Measurements from ENCODE around the gene NKAIN2.
"Not testable (repeated sequence)": the region's sequence is repeated elsewhere in the genome, so short reads cannot be mapped to it uniquely, and the experiment has no call there.

Gene NKAIN2

GRCh38 chr6:124310139-124310538, 506.5 kb downstream of the NKAIN2 start:
- WGBS, 2 experiments, result 100% methylated on average over 1 of the region's 1 CpG

GRCh38 chr6:124319410-124319809, 515.7 kb downstream of the NKAIN2 start:
- 100% methylated on average over 1 of the region's 2 CpGs; no CpG with 5 or more reads in 1 of the 2 experiments for WGBS, 2 experiments
- Histone ChIP-seq H3K27me3 (ENCODE audit: control insufficient read depth, insufficient read depth, low read length, poor library complexity, severe bottlenecking) (no peaks in the 10 kb centered on the region), H3K36me3 (ENCODE audit: control insufficient read depth, insufficient read depth, low read length) (no peaks in the 10 kb centered on the region), H3K4me3 (ENCODE audit: insufficient read depth, low read depth, low read length) (no peak overlapping the region), H3K4me1 (ENCODE audit: control insufficient read depth, insufficient read depth, low read length) (peaks cover 2% of the 10 kb centered on the region), H3K9me3 (ENCODE audit: control insufficient read depth, low read length) (no peaks in the 10 kb centered on the region), H3K27ac (ENCODE audit: insufficient read depth, low read depth, low read length, poor library complexity, severe bottlenecking) (no peak overlapping the region)

More at GRCh38 chr6:124310139-124310538, 506.5 kb downstream of the NKAIN2 start:
- Histone ChIP-seq H3K36me3 (ENCODE audit: control insufficient read depth, insufficient read depth, low read length) (no peaks in the 10 kb centered on the region), H3K27me3 (ENCODE audit: control insufficient read depth, insufficient read depth, low read length, poor library complexity, severe bottlenecking) (no peaks in the 10 kb centered on the region), H3K9me3 (ENCODE audit: control insufficient read depth, low read length) (no peaks in the 10 kb centered on the region), H3K27ac (ENCODE audit: insufficient read depth, low read depth, low read length, poor library complexity, severe bottlenecking) (no peak overlapping the region), H3K4me3 (ENCODE audit: insufficient read depth, low read depth, low read length) (no peak overlapping the region), H3K4me1 (ENCODE audit: control insufficient read depth, insufficient read depth, low read length) (peaks cover 10% of the 10 kb centered on the region)

DNA sequence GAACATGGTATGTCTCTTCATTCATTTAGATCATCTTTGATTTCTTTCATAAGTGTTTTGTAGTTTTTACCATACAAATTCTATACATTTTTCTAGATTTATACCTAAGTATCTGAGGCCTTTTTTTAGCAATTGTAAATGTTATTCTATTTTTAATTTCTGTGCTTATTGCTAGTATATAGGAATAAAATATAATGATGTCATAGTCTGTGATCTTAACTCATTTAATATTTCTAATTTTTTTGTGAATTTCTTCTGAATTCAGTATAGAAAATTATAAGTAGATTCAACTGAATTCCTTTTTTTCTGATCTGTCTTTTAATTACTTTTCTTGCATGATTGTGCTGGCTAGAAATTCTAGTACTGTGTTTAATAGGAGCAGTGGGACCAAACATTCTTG, 520.6 kb downstream of the NKAIN2 start:
- no peak overlapping the region for H3K27ac ChIP-seq (ENCODE audit: insufficient read depth, low read depth, low read length, poor library complexity, severe bottlenecking)
- H3K27me3 ChIP-seq (ENCODE audit: control insufficient read depth, insufficient read depth, low read length, poor library complexity, severe bottlenecking), result no peaks in the 10 kb centered on the region
- no peaks in the 10 kb centered on the region for H3K4me1 ChIP-seq (ENCODE audit: control insufficient read depth, insufficient read depth, low read length)
- H3K4me3 ChIP-seq (ENCODE audit: insufficient read depth, low read depth, low read length), result no peak overlapping the region
- H3K36me3 ChIP-seq (ENCODE audit: control insufficient read depth, insufficient read depth, low read length), result no peaks in the 10 kb centered on the region
- H3K9me3 ChIP-seq (ENCODE audit: control insufficient read depth, low read length), result no peaks in the 10 kb centered on the region

GRCh38 chr6:124330197-124330596, 526.5 kb downstream of the NKAIN2 start:
- Histone ChIP-seq H3K4me1 (ENCODE audit: control insufficient read depth, insufficient read depth, low read length) (no peaks in the 10 kb centered on the region), H3K4me3 (ENCODE audit: insufficient read depth, low read depth, low read length) (no peak overlapping the region), H3K9me3 (ENCODE audit: control insufficient read depth, low read length) (no peaks in the 10 kb centered on the region), H3K36me3 (ENCODE audit: control insufficient read depth, insufficient read depth, low read length) (no peaks in the 10 kb centered on the region), H3K27me3 (ENCODE audit: control insufficient read depth, insufficient read depth, low read length, poor library complexity, severe bottlenecking) (no peaks in the 10 kb centered on the region), H3K27ac (ENCODE audit: insufficient read depth, low read depth, low read length, poor library complexity, severe bottlenecking) (no peak overlapping the region)
- WGBS, 2 experiments, result 81 to 85% methylated on average over 1 of the region's 1 CpG

DNA sequence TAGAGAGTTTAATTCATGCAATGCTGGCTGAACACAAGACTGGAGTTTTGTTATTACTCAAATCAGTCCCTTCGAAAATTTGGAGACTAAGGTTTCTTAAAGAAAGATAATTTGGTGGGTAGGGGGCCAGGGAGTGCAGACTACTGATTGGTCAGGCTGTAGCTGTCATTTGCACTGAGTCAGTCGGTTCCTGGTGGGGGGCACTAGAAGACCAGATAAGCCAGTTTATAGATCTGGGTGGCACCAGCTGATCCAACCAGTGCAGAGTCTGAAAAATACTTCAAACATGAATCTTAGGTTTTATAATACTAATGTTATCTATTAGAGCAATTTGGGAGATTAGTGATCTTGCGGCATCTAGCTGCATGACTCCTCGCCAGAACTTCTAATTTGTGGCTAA, 530.7 kb downstream of the NKAIN2 start:
- no peak overlapping the region for H3K27ac ChIP-seq (ENCODE audit: insufficient read depth, low read depth, low read length, poor library complexity, severe bottlenecking)
- WGBS, 2 experiments, result 68 to 69% methylated on average over 4 of the region's 4 CpGs

DNA sequence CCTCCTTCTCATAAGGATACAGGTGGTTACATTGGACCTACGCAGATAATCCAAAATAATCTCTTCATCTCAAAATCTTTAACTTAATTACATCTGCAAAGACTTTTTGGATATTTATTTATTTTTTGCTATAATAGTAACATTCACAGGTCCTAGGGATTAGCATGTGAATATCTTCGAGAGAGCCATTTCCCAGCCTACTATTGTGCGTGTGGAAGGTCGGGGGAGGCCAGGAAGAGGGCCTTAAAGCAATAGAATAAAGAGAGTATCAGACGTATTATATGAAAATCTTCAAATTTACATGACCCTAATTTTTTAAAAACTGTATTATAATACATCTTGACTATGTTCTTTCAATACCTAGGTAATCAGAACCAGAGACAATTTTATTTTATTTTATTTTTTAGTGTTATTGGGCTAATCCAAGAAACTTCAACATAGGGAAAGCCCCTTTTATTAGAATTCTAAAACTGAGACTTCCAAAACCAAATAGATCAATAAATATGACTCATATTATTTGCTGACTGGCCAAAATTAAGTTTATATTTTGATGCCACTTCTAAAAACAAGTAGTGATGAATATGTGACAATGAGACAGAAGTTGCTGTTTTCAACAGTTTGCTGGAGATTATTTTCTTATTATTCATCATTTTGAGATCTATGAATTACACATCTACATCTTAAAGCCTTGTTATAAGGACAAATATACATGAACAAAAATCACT, 536.1 kb downstream of the NKAIN2 start:
- Histone ChIP-seq H3K27me3 (ENCODE audit: control insufficient read depth, insufficient read depth, low read length, poor library complexity, severe bottlenecking) (no peaks in the 10 kb centered on the region), H3K4me1 (ENCODE audit: control insufficient read depth, insufficient read depth, low read length) (no peaks in the 10 kb centered on the region), H3K9me3 (ENCODE audit: control insufficient read depth, low read length) (no peaks in the 10 kb centered on the region), H3K36me3 (ENCODE audit: control insufficient read depth, insufficient read depth, low read length) (no peaks in the 10 kb centered on the region), H3K27ac (ENCODE audit: insufficient read depth, low read depth, low read length, poor library complexity, severe bottlenecking) (no peak overlapping the region), H3K4me3 (ENCODE audit: insufficient read depth, low read depth, low read length) (no peak overlapping the region)
- WGBS, 2 experiments, result 72 to 100% methylated on average over 1 to 4 of the region's 5 CpGs

More for the DNA sequence above, 530.7 kb downstream of the NKAIN2 start:
- Histone ChIP-seq H3K27me3 (ENCODE audit: control insufficient read depth, insufficient read depth, low read length, poor library complexity, severe bottlenecking) (no peaks in the 10 kb centered on the region), H3K4me3 (ENCODE audit: insufficient read depth, low read depth, low read length) (no peak overlapping the region), H3K9me3 (ENCODE audit: control insufficient read depth, low read length) (no peaks in the 10 kb centered on the region), H3K4me1 (ENCODE audit: control insufficient read depth, insufficient read depth, low read length) (no peaks in the 10 kb centered on the region), H3K36me3 (ENCODE audit: control insufficient read depth, insufficient read depth, low read length) (no peaks in the 10 kb centered on the region)

DNA sequence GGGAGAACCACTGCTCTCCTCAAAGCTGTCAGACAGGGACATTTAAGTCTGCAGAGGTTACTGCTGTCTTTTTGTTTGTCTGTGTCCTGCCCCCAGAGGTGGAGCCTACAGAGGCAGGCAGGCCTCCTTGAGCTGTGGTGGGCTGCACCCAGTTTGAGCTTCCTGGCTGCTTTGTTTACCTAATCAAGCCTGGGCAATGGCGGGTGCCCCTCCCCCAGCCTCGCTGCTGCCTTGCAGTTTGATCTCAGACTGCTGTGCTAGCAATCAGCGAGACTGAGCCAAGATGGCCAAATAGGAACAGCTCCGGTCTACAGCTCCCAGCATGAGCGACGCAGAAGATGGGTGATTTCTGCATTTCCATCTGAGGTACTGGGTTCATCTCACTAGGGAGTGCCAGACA, 544.7 kb downstream of the NKAIN2 start:
- not testable (repeated sequence) for H3K4me3 ChIP-seq (ENCODE audit: insufficient read depth, low read depth, low read length); H3K27ac ChIP-seq (ENCODE audit: insufficient read depth, low read depth, low read length, poor library complexity, severe bottlenecking); H3K9me3 ChIP-seq (ENCODE audit: control insufficient read depth, low read length); H3K4me1 ChIP-seq (ENCODE audit: control insufficient read depth, insufficient read depth, low read length); H3K36me3 ChIP-seq (ENCODE audit: control insufficient read depth, insufficient read depth, low read length); H3K27me3 ChIP-seq (ENCODE audit: control insufficient read depth, insufficient read depth, low read length, poor library complexity, severe bottlenecking)
- WGBS, 2 experiments, result 86 to 87% methylated on average over 6 of the region's 6 CpGs

DNA sequence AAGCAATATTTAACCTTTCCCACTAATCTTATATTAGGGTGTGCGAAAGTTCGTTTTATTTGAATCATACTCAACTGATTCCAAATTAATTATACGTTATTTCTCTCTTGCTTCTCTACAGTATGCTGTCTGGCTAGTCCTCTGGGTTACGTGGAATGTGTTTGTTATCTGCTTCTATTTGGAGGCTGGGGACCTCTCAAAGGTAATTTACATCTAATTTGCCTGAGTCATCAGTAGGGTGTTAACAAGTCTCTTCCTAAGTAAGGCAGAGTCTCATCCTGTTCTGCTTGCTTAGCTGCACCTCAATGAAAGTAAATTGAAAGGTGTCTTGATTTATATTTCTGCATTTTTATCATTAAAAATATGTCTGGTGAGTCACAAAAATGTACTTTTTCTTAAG, 551.5 kb downstream of the NKAIN2 start:
- Histone ChIP-seq H3K27me3 (ENCODE audit: control insufficient read depth, insufficient read depth, low read length, poor library complexity, severe bottlenecking) (no peaks in the 10 kb centered on the region), H3K4me3 (ENCODE audit: insufficient read depth, low read depth, low read length) (no peak overlapping the region), H3K9me3 (ENCODE audit: control insufficient read depth, low read length) (no peaks in the 10 kb centered on the region), H3K4me1 (ENCODE audit: control insufficient read depth, insufficient read depth, low read length) (peaks cover 7% of the 10 kb centered on the region), H3K36me3 (ENCODE audit: control insufficient read depth, insufficient read depth, low read length) (no peaks in the 10 kb centered on the region), H3K27ac (ENCODE audit: insufficient read depth, low read depth, low read length, poor library complexity, severe bottlenecking) (no peak overlapping the region)
- 96 to 100% methylated on average over 4 of the region's 4 CpGs for WGBS, 2 experiments

DNA sequence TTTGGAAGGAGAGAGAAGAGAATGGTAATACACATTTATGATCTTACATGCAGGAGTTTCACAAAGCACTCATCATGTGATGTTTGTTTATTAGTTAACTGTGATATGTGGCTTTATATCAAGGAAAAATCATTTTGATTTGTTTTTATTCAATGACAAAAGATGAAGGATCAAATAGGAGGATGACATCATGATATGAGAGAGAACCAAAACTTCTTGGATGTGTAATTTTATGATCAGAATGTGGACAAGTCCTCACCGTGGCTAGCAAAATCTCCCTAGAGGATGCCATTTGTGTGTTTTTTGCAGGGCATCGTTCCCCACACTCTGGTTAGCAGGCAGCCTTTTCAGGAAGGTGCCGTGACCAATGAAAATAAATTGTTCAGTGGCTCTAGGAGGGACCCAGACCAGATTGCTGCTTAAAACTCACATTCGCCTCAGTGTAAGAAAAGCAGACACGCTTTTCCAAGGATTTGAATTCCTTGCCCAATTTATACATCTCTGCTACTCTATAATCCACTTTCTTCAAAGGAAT, 552.7 kb downstream of the NKAIN2 start:
- peaks cover 7% of the 10 kb centered on the region for H3K4me1 ChIP-seq (ENCODE audit: control insufficient read depth, insufficient read depth, low read length)
- H3K36me3 ChIP-seq (ENCODE audit: control insufficient read depth, insufficient read depth, low read length), result no peaks in the 10 kb centered on the region
- no peaks in the 10 kb centered on the region for H3K9me3 ChIP-seq (ENCODE audit: control insufficient read depth, low read length)
- no peak overlapping the region for H3K4me3 ChIP-seq (ENCODE audit: insufficient read depth, low read depth, low read length)
- H3K27ac ChIP-seq (ENCODE audit: insufficient read depth, low read depth, low read length, poor library complexity, severe bottlenecking), result no peak overlapping the region
- H3K27me3 ChIP-seq (ENCODE audit: control insufficient read depth, insufficient read depth, low read length, poor library complexity, severe bottlenecking), result no peaks in the 10 kb centered on the region
- 70% methylated on average over 5 of the region's 5 CpGs for WGBS, 2 experiments

DNA sequence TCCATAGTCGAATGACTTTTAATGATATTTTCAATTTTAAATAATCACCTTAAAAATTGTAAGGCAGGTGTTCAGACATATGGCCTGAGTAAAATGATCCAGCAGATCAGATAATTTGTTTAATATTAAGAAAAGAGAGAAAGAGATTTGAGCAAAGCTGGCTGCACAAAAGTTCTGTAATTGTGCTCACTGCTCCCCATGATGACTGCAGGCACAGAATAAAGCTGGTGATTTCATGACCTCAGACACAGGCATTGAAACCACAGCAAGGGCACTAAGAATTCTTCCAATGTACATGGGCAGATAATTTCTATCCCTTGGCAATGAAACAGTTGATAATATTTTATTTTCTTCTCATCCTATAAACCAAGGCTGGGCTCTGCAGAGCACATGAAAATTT, 553.1 kb downstream of the NKAIN2 start:
- H3K27me3 ChIP-seq (ENCODE audit: control insufficient read depth, insufficient read depth, low read length, poor library complexity, severe bottlenecking), result no peaks in the 10 kb centered on the region
- H3K27ac ChIP-seq (ENCODE audit: insufficient read depth, low read depth, low read length, poor library complexity, severe bottlenecking), result no peak overlapping the region
- no peak overlapping the region for H3K4me3 ChIP-seq (ENCODE audit: insufficient read depth, low read depth, low read length)
- peaks cover 7% of the 10 kb centered on the region for H3K4me1 ChIP-seq (ENCODE audit: control insufficient read depth, insufficient read depth, low read length)
- H3K36me3 ChIP-seq (ENCODE audit: control insufficient read depth, insufficient read depth, low read length), result no peaks in the 10 kb centered on the region
- no CpG with 5 or more reads among the region's 1 CpG for WGBS, 2 experiments
- no peaks in the 10 kb centered on the region for H3K9me3 ChIP-seq (ENCODE audit: control insufficient read depth, low read length)

Data from ectodermal cell (in vitro differentiated cells).